PC-9 (cell line): ENCODE results near the gene SHISA3. TPM values are rescaled to one million over a fixed set of nuclear protein-coding genes. Genes with fewer than 3 reads are reported as not detected.

Experiments
- BruUV-seq: library from RNA; stranded (reverse); fragments of 400-500 nt; replicated peaks from 2 replicates; lab custom pipeline; 2021; lab: Mats Ljungman, UMichigan
- CTCF ChIA-PET: fragments of 300-600 bp; sonication (Branson Sonifier 250); formaldehyde crosslinking; loops from one replicate; lab custom pipeline; 2022; ENCODE audit warnings: antibody characterized with exemption; lab: Charles Lee
- POLR2A ChIA-PET: fragments of 300-600 bp; sonication (Branson Sonifier 250); formaldehyde crosslinking; loops from one replicate; lab custom pipeline; 2022; ENCODE audit warnings: antibody characterized with exemption; ENCODE audit not compliant: unreplicated experiment; lab: Charles Lee
- DNase-seq, 2 experiments: peaks; one replicate each; pipeline versions ENCODE4 v3.0.0 to v3.0.0-alpha.2; 2015 to 2022; ENCODE audit warnings: mixed read lengths in 1 of 2
- H2AFZ ChIP-seq: fragments of 200-600 bp; sonication (generic); 2 replicates; pipeline ENCODE4 v1.8.1; 2017; ENCODE audit warnings: antibody characterized with exemption
- H3F3A ChIP-seq: fragments of 200-600 bp; sonication (generic); 2 replicates; pipeline ENCODE4 v1.8.1; 2017; ENCODE audit warnings: antibody characterized with exemption, mild to moderate bottlenecking, low read depth; ENCODE audit not compliant: insufficient read depth
- H3K27ac ChIP-seq: fragments of 200-600 bp; sonication (generic); 2 replicates; pipeline ENCODE4 v1.6.1; 2016; ENCODE audit warnings: mixed run types
- H3K27me3 ChIP-seq: fragments of 200-600 bp; sonication (generic); 2 replicates; pipeline ENCODE4 v1.6.1; 2016; ENCODE audit warnings: low read depth, mixed run types; ENCODE audit not compliant: insufficient read depth
- H3K36me3 ChIP-seq: fragments of 200-600 bp; sonication (generic); 2 replicates; pipeline ENCODE4 v1.6.1; 2016; ENCODE audit warnings: low read depth, mixed run types
- H3K4me1 ChIP-seq: fragments of 200-600 bp; sonication (generic); replicated peaks from 2 replicates; pipeline ENCODE4 v1.6.1; 2016; ENCODE audit warnings: mixed run types; ENCODE audit not compliant: insufficient read depth
- H3K4me2 ChIP-seq: fragments of 200-600 bp; sonication (generic); 2 replicates; pipeline ENCODE4 v1.6.1; 2017; ENCODE audit warnings: mixed run types
- H3K4me3 ChIP-seq: fragments of 200-600 bp; sonication (generic); 2 replicates; pipeline ENCODE4 v1.6.1; 2016; ENCODE audit warnings: mixed run types
- H3K79me2 ChIP-seq: fragments of 200-600 bp; sonication (generic); 2 replicates; pipeline ENCODE4 v1.6.1; 2017; ENCODE audit warnings: low read depth, mixed run types
- H3K9me2 ChIP-seq: fragments of 200-600 bp; sonication (generic); 2 replicates; pipeline ENCODE4 v1.8.1; 2017; ENCODE audit warnings: mild to moderate bottlenecking; ENCODE audit not compliant: insufficient read depth
- H3K9me3 ChIP-seq: fragments of 200-600 bp; sonication (generic); 2 replicates; pipeline ENCODE4 v1.8.1; 2016; ENCODE audit warnings: low read depth; ENCODE audit not compliant: insufficient read depth
- H4K20me1 ChIP-seq: fragments of 200-600 bp; sonication (generic); 2 replicates; pipeline ENCODE4 v1.8.1; 2017; ENCODE audit not compliant: insufficient read depth
- CTCF ChIP-seq: fragments of 200-600 bp; sonication (generic); conservative IDR thresholded peaks from 2 replicates; pipeline ENCODE4 v1.6.1; 2017; ENCODE audit warnings: mixed run types, antibody characterized with exemption, mild to moderate bottlenecking, moderate library complexity
- EZH2 ChIP-seq: fragments of 200-600 bp; sonication (generic); IDR thresholded peaks from 2 replicates; pipeline ENCODE4 v1.8.0; 2017; ENCODE audit warnings: antibody characterized with exemption, low read depth
- intact Hi-C: fragments of 100-400 bp; cut with micrococcal nuclease; formaldehyde crosslinking; loops from one replicate; pipeline ENCODE4 v1.10.0; 2022; ENCODE audit not compliant: unreplicated experiment
- total RNA-seq: library from RNA; stranded (reverse); gene quantifications from 2 replicates; pipeline ENCODE4 v1.2.3, GENCODE V29; 2021

Gene SHISA3
- total RNA-seq, 1 experiment from 2014 or later = not detected

GRCh38 chr4:42425146-42426065 is 28.1 kb downstream of the SHISA3 start:
- ChIA-PET CTCF (no interaction called here), POLR2A (interaction anchor here (0.7 kb wide), 1 partner anchor 723 kb away, joined by 3 read pairs; no protein-coding TSS in a partner anchor)
- no peaks in the 10 kb centered on the region for H3K9me3 ChIP-seq
- H3K27me3 ChIP-seq = peaks cover 34% of the 10 kb centered on the region
- no peak overlapping the region for H3K4me2 ChIP-seq
- BruUV-seq = no TSS peak
- H3K4me1 ChIP-seq = no peaks in the 10 kb centered on the region
- H4K20me1 ChIP-seq = no peaks in the 10 kb centered on the region
- no peaks in the 10 kb centered on the region for H3K79me2 ChIP-seq
- H2AFZ ChIP-seq = no peak overlapping the region
- H3F3A ChIP-seq = no peaks in the 10 kb centered on the region
- H3K36me3 ChIP-seq = no peaks in the 10 kb centered on the region
- DNase-seq = no peak
- TF ChIP-seq EZH2 = no peak
- no peak for TF ChIP-seq CTCF
- no peak overlapping the region for H3K4me3 ChIP-seq
- H3K9me2 ChIP-seq = no peaks in the 10 kb centered on the region
- intact Hi-C loops = no loop called here
- H3K27ac ChIP-seq = no peak overlapping the region

- POLR2A ChIA-PET = no interaction called here
- H3K4me3 ChIP-seq = no peak overlapping the region
- TF ChIP-seq CTCF (no peak), EZH2 (no peak)
- no peaks in the 10 kb centered on the region for H3K9me3 ChIP-seq
- no peak overlapping the region for H2AFZ ChIP-seq
- no peak for DNase-seq
- BruUV-seq = no TSS peak
- H3K4me1 ChIP-seq = no peaks in the 10 kb centered on the region
- CTCF ChIA-PET = no interaction called here
- no peak overlapping the region for H3K27ac ChIP-seq
- intact Hi-C loops = no loop called here
- no peaks in the 10 kb centered on the region for H3K36me3 ChIP-seq
- no peaks in the 10 kb centered on the region for H4K20me1 ChIP-seq
- peaks cover 23% of the 10 kb centered on the region for H3K27me3 ChIP-seq
- H3F3A ChIP-seq = no peaks in the 10 kb centered on the region
- no peaks in the 10 kb centered on the region for H3K9me2 ChIP-seq
- H3K79me2 ChIP-seq = no peaks in the 10 kb centered on the region
- no peak overlapping the region for H3K4me2 ChIP-seq
These were observed 30.7 kb downstream of the SHISA3 start for GRCh38 chr4:42428036-42428435.

- Histone ChIP-seq H3K9me3 (no peaks in the 10 kb centered on the region), H3K4me1 (no peaks in the 10 kb centered on the region), H3K4me2 (no peak overlapping the region), H3K36me3 (no peaks in the 10 kb centered on the region), H3K4me3 (no peak overlapping the region), H4K20me1 (no peaks in the 10 kb centered on the region), H3K27me3 (peaks cover 45% of the 10 kb centered on the region), H3K27ac (no peak overlapping the region), H3K79me2 (no peaks in the 10 kb centered on the region), H3K9me2 (no peaks in the 10 kb centered on the region), H3F3A (no peaks in the 10 kb centered on the region), H2AFZ (no peak overlapping the region)
- CTCF ChIA-PET = no interaction called here
- POLR2A ChIA-PET = no interaction called here
- DNase-seq = no peak
- intact Hi-C loops = no loop called here
- no TSS peak for BruUV-seq
- TF ChIP-seq CTCF (no peak), EZH2 (no peak)
These were observed 39.8 kb downstream of the SHISA3 start for GRCh38 chr4:42436928-42437565.
